NCI-H524 (cell line): ENCODE data around the gene RERG.

Experiments
- DNase-seq, 2 experiments: peaks; one replicate each; lab custom pipeline; 2025; lab: John Stamatoyannopoulos, UW

RERG gene

DNA sequence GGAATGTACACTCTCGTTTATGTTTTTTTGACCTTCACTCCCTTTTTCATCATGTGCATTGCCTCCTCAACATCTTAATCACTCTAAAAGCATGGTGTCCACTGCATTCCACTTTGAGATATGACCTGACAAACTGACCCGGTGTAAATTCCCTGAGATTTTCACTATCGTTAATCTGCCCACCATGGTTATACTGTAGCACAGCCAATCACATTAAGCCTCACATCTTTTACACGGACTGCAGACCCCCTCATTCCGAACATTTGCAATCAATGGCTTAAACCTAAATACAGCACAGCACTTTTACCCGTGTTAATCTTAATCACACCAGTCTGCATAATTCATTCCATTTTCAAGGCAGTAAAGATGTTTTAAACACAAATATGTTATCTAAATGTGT is 2.4 kb downstream of the RERG start:
- no peak for DNase-seq

DNA sequence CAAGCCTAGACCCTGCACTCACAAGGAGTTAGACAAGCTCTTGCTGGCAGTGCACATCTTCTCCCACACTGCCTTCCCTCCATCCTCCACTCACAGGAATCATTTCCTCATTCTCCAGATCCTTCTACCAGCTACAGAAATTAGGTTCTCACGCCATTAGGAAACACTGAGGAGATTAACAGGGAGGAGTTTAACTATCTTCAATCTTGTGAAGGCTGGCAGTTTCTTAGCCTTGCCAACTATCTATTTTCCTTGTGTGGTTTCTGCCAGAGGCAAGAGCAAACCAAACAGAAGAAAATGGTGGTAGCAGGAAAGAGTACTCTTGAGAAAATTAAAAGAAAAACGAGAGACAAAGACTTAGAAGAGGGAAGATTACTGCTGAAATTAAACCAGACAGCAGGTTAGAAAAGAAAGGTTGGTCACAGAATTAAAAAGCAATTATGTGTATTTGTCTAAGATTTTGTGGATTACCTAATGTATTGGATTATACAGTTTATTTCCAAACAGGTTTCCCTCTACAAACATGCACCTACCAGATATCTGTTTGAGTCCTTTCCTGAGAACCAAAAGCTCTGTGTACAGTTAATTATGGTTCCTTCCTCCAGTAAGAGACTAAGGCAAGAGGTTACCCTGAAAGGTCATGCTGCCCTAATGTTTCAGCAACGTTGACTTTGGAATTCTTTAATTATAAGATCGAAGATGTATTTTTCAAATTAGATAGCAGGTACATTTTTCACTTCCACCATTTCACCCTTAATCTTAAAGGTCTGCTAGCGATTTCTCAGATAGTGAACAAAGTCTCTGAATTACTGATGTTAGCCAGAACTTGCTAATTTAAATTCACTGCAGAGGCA is 5.0 kb downstream of the RERG start:
- DNase-seq = no peak

DNA sequence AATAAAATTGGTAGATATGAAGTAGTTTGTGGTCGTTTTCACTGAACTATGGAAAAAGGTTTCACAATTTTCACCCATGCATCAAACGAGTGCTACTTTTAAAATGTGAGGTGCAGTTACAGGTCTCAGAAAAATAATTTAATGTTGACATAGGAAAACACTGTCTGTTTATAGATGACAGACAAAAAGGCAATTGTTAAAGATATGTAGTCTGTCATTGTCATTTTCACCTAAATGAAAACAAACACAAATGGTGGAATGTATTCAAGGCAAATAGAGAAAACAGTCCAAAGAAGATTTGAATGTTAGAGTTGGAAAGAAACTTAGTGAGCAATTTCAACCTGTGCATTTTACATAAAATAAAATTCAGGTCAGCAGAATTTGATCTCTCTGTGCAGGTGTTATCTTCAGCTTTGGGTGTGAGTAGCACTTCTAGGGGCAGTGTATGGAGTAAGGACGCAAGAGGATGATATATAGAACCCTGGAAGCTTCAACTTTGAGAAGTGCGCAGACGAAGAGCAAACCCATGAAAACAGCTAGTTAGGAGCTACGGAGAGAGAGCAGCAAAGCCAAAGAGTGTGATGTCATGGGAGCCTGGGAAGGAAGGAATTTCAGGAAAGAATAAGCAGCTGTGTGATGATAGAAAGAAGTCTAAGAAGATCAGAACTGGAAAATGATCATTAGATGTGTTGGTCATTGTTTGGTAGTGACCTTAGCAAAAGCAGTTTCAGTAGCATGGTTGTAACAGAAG is 6.2 kb downstream of the RERG start:
- no peak for DNase-seq

DNA sequence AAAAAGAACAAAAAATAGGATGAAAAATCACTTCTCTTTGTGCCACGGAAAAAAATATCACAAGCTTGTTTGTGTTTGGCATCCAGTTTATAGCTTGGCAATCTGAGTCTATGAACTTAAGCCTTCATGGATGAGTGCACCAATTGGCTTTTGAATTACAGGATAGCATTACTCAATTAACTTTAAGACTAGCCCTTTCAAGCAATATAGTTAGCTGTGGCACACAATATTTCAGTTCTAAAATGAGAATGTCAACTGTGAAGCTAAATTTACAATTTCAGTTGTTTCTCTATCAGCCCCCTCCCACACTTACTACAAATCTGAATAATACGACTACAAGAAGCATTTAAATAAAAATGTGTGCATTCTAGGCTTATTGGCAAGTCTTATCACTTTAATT is 8.3 kb downstream of the RERG start:
- peak in 1 of 2 experiments; percentile 35 for DNase-seq

DNA sequence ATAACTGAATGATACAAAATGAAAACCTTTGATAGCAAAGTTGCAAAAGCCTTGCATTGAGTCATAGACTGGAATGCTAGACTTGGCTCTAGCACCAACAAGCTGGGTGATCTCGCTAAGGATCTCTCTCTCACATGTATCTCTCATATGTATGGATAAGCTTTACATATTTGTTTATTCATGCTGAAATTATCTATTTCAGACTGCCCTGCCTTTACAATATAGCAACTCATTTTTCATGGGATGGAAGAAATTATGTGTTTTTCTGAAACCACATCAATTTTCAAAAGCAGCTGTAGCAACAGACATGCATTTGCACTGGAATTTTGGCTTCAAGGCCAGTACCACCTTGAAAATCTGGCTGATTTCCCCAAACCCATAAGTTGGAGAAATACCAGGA is 11.4 kb downstream of the RERG start:
- no peak for DNase-seq

DNA sequence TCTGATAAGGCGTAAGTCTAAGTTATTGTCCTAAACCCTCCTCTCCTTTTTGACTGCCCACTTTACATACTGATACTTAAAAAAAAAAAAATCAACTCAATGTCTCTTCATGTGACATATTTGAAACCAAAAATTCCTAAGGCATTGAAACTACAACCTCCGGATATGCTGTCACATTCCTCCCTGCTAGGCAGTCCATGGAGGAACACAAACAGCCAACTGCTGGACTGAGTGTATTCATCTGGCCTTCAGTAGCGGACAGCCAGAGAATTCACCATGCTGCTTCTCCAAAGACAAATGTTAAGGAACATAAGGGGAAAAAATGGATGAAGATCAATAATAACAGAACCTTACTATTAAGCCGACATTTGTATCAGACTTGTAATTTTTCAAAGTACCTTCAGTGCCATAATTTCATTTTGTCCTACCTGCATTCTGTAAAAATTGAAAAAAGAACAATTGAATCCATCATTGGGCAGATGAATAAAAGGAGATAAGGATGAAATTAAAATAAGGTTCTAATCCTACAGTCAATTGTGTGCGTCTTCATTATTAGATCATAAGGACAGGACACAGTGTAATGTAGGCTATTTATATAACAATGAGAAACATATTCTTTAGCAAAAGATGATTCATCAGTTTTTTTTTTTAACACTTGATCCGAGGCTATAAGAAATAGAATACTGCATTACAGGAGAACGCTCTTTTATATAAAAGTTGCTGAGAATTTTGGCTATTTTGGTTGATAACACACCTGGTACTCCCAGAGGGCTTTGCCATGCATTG is 12.2 kb downstream of the RERG start:
- no peak for DNase-seq

DNA sequence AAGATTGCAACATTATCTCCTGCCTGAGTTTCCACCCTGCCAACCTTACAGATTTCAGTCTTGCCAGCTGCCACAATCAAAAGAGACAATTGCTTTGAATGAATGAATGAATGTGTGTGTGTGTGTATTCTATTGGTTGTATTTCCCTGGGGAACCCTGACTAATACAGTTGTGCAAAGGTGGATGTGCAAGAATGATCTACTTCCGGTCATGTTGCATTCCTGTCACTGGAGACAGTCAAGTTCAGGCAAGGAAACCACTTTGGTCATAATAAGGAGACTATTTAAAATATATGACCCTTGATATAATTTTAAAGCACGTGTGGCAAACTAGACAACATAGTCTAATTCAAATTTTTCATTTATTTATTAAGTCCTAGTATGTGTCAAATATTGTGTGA is 13.1 kb downstream of the RERG start:
- DNase-seq = no peak

DNA sequence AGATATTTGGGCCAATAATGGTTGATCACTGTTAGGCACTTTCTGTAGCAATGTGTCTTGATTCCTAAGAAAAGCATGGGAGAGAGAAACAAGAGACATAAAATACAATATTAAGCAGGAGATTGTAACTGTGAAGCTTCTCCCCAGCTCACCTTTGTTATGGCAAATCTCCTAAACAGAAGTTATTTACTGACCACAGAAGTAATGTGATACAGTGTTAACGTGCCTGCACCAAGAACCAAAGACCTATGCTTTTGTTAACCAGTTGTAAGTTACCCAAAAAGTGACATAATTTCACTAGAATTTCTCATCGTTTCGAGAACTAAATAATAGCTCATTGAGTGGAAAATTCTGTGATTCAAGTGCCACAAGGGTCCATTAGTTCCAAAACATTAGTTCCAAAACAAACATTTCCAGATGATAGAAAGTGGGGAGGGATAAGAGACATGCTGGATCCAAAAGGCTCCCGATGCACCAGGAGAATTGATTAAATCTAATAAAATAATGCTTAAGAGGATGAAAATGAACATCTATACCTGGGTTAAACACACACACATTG is 14.3 kb downstream of the RERG start:
- no peak for DNase-seq

DNA sequence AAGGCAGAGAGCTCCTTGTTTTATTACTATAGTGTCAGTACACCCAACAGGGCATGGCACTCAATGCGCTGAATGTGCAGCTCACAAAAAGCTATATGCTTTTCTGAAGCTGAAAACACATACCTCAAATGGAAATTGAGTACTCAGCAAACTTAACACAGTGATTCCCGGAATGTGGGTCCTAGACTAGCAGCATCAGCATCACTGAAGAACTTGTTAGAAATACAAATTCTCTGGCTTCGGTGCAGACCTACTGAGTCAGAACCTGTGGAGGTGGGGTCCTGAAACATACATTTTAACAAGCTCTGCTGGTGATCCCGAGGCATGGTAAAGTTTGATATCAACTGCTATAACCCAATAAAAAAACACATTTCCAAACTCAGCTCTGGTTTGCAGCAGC is 14.9 kb downstream of the RERG start:
- no peak for DNase-seq

DNA sequence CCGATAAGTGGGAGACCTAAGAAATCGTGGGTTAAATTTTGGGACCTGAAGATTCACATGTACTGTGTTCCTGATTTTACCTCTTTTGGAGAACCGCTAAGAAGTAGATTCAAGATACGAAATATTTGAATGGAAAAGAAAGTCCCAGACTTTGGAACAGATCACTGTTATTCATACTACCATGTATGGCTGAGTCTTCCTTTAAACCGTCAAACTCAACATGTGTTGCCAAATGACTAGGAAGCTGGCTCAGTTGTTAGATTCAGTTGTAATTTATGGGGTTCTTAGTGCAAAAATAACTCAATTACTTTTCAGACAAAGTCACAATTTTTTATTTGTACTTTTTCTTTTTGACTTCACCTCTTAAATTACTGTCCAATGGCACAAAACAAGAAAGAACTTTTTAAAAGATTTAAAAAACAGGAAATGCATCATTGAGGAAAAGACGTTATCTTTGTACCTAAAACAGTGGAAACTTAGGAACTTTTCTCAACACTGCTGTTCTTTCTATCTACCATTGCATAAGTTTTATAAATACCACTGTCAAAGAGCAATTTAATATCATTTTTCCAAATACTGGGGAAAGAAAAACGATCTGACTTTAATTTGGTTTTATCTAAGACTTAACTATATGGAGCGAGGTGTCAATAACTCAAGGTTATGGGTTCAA is 15.7 kb downstream of the RERG start:
- no peak for DNase-seq

DNA sequence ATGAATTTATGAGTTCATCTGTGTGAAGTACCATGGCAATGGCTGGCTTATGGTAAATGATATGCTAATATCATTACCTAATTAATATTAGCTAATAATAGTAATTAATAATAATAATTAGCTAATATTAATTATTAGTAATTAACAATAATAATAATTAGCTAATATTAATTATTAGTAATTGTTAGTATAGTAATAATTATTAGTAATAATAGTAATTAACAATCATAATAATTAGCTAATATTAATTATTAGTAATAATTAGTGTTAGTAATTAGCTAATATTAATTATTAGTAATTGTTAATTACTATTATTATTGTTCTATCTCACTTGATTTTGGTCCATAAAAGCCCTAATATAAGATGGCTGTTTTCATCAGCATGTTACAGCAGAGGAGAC is 19.8 kb downstream of the RERG start:
- DNase-seq = no peak

DNA sequence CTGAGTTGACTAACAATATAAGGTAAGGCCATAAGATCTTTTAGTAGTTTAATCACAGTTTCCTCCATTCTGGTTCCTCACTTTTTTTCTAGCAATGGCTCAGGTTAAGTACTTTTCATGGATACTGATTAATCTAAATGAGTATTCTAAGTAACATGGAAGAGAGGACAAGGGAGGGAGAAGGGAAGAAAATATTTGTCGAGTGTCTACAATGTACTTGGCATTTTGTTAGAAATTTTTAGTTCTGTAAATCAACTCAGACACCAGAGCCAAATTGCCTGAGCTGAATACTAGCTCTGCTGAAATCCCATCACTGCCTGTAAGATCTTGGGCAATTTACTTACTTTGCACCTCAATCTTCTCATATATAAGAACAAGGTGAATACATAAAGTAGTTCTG is 20.2 kb downstream of the RERG start:
- no peak for DNase-seq

DNA sequence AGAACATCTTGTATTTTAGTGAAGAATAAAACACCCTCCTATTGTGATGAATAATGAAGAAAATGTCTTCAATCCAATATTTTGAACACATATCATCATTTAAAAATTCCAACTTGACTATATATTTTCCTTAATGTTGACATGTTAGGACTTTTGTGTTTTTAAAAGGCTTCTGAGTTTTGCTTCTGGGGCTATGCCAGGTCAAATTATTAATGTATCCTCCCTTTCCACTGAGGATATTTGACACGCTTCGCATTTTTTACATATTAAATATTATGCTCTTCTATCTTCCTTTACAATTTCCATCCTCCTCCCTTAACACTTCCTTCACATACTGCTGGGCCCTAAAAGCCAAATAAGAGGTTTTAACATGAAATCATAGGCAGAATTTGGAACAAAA is 20.6 kb downstream of the RERG start:
- DNase-seq = no peak

DNA sequence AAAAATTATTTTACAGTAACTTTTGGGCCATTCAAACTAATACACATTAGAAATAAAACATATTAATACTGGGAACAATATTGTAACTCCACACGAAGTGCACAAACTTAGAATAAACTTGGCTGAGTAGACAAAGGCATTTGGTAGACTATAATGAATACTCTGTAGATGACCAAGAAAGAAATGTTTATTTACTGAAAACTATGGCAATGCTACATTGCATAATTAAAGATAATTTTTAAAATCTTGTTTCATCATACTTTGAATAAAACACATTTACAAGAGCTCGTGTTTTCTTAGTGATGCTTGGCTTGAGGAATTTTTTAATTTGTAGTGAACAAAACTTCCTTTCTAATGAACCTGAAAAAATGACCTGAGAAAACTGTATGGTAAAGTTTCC is 21.3 kb downstream of the RERG start:
- DNase-seq = no peak

DNA sequence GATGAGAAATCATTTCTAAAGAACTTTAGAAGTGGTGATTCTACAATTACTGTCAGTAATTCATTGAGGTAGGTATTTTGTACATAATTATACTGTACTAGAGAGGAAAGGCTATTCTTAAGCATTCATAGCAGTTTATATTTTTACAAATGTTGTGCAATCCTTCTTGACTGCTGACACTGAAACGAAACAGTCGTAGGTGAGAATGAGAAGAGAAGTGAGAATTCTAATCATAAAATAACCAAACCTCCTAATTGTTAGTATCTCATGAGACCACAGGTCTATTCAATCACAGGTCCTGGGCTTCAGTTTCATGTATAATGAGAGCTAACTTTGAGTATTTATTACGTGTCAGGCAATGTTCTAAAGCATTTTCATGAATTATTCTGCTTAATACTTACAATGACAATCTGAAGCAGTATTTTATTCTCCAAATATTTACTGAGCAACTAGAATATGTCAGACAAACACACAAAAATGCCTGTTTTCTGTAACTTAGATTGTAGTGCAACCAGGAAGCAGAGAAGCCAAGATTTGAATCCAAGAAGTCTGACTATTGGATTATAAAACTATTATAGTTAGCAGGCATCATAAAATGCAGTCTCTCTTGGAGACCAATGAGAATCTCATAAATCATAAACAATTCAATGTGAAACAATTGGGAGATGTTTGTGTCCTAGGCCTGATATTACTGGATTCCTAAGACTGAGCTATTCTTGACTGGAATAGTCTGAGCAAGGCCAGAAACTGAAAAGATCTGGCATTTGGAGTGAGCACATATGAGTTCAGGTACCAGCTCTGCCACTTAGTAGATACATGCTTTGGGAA is 24.3 kb downstream of the RERG start:
- no peak for DNase-seq

DNA sequence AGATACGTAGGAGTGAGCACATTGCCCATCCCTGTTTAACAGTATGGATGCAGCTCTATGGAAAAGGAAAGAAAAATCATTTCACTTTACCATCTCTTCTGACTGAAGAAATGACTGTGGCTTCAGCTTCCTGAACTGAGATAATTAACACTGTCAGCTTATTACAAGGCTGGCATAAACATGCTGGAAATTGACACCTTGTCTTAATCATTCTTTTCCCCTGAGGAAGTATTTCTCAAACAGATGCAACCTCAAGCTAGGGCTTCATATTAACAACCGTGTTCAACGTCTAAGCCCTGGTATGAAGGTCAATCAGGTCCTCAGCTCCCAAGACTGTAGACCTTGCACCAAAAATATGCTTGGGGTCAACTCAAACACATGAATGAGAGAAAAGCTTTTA is 25.0 kb downstream of the RERG start:
- peak in 1 of 2 experiments; percentile 5 for DNase-seq

DNA sequence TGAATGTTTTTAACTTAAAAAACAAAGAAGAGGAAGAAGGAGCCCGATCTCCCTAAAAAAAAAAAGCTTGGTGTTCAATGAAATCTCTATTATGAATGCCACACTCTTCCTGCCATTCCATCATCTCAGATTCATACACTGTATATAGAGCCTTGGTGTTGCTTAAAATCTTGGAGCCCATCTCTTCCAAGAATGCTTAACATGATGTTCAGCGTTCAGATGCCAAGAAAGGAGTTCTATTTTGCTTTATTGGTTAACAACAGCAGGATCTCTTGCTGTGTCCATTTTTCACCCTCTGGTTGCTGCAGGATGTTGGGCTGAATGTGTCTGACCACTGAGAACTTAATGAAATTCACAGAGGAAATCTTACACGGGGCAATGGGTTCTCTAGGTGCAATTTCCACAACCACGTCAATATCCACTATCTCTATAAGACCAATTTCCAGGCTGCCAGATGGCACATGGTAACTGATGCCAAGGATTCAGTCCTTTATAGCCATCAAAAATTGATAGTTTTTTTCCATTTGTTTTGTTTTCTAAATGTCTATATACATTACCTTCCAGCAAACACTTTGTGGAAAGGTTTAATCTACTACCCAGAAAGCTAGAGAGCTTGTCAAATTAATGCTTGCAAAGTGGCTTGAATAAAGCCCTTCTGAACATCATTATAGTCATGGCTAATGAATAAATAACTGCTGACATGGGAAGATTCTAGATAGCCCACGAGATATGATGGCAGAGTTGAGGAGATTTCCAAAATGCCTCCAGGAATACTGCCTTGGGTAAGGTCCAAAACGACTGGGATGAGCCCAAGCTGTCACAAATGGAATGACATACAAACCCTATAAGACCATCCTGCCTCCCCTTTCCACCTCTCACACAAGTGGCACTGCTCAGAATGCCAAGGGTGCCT is 26.5 kb downstream of the RERG start:
- DNase-seq = no peak

DNA sequence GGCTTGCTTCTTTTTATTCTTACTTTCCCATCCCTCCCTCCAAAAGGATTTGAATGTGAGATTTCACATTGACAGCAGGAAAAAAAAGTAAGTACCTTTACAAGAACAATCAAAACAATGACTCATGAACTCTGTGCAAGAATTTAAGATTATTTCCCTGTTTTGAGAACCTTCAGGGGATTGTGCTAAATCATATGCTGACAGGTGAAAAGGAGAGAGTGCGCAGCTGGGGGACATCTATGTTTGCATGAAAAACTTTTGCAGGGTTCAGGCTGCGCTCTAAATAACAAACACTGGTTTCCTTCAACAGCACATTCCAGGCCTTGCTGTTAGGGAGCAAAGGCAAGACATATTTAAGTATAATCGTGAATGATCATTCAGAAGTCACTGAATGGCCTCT is 27.3 kb downstream of the RERG start:
- DNase-seq = no peak

DNA sequence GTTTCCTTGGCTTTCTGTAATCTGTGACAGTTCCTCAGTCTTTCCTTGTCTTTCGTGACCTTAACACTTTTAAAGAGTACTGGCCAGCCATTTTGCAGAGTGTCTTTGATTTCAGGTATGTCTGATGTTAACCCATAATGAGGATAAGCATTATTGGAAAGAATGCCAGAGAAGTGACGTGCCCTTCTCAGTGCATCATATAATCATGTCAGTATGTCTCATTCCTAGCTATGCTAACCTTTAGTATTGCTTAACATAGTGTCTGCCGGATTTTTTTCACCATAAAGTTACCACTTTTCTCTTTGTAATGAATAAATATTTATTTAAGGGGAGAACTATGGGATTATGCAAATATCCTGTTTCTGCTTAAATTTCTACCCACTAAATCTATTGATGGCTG is 28.5 kb downstream of the RERG start:
- no peak for DNase-seq

DNA sequence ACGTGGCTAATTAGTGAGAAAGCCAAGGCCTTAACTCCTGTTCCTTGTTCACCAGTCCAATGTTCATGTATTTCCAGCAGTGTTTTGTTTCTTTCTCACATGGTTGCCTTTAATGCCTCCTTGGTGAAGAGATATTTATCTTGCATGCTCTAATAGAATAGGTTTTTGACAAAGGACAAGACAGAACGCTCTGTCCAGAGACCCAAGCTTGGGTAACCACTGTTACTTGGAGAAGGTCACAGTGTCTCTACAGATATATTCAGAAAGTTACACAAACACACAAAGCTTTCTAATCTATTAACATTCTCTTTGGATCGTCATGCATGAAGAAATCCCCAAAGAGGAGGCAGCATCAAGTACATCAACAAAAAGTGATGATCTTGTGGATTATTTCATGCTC is 33.1 kb downstream of the RERG start:
- no peak for DNase-seq
